HG02973 (cell line): Measurements from ENCODE around the gene SPAAR.

Source experiments
- ATAC-seq: cut with Tn5 transposase; IDR thresholded peaks from one replicate; pipeline ENCODE4 v1.9.1; 2021; ENCODE audit warnings: moderate library complexity; ENCODE audit not compliant: unreplicated experiment

SPAAR gene

DNA sequence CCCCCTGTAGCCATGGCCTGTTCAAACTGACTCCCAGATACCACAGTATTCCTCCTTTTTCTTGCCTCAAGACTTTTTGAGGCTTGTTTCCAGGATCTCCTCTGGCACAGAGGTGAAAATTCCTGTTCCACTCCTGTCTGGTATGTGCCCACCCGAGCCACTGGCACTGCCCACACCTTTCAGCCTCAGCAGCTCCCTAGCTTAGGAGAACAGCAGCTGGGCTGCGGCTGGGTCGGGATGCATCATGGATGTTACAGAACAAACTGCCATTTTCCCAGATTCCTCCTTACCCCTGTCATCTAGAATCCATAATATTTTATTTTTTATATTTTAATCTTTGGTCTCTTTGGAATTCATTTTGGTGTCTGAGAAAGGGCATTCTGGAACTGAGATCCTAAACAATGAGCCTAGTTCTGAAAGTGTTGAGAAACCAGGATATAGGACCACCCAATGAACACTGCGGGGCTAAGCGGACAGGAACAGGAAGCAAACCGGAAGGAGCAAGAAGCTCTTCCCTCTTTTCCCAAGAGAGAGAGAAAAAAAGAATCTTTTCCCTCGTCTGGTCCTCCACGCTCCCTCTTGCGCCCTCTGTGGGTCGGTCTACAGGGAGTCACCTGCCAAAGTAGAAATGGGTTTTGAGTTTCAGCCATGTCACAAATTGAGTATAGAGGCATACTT, 36.2 kb downstream of the SPAAR start:
- no peak for ATAC-seq

DNA sequence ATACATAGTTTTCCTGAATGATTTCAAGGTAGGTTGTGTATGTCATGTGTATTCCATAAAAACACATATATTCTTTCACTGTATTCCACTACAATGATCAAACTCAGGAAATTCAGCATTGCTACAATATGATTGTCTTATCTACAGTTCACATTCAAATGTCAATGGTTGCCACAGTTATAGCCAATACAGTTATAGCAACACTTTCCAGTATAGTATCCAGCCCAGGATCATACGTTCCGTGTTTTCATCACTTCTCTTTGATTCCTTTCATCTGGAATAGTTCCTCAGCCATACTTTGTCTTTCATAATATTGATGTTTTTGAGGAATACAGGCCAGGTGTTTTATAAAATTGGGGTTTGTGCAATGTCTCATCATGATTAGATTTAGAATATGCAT, 39.2 kb downstream of the SPAAR start:
- no peak for ATAC-seq

DNA sequence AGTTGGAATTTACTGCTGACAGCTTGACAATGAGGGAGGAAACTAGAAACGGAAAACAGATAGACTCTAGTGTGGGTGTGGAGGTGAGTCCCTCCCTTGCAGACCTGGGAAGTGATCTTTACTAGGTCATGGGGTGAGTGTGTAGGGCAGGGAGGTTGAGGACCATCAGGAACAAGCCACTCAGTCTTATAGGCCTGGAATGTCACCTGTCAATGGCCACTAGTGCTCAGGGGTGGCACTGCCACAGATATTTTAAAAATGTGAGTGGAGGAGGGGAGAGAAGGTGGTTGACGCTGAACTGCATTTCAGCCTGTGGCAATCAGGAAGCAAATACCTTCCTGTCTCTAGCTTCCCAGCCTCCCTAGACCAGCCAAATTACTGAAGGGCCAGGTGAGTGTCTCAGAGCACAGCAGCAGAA, 39.6 kb downstream of the SPAAR start:
- ATAC-seq = no peak

DNA sequence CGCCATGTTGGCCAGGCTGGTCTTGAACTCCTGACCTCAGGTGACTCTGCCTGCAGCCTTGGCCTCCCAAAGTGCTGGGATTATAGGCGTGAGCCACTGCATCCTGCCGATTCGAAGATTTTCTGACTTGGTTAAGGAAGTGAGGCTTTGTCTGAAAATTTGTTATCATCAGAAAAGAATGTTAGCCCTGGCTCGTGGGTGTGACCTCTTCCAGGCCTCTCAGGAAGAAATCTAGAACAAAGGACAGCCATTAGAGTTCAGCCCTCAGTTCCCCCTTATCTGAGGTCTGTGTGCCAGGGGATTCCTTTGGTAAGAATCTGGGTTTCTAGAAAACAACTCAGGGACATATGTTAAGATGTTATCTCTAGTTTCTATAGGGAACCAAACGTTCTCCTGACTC, 42.4 kb downstream of the SPAAR start:
- no peak for ATAC-seq

- ATAC-seq = no peak
These were observed 43.4 kb downstream of the SPAAR start for GRCh38 chr9:35952526-35953191.

DNA sequence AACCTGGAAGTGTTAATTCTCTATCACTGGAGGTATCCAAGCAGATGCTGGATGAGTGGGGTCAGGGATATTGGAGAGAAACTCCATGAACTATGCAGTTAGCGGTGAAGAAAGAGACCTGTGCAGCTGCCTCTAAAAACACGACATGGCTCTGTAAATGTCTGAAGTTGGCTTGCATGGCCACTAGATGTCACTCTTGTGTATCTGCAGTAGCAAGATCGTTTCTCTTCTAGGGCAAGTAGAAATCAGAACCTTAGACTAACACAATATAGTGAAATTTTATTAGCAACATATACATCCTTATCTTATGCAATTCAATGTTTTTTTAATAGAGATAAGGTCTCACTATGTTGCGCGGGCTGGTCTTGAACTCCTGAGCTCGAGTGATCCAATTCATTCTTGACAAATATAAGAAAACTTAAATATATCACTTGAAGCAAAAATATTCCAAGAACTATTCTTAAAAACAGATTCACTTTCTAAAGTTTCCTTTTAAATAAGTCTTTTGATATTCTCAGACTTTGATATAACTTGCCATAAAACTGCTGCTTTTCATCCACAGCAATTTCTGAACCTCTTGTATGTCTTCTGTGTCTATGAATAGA, 45.8 kb downstream of the SPAAR start:
- ATAC-seq = no peak

GRCh38 chr9:35956651-35957050, 47.4 kb downstream of the SPAAR start:
- no peak for ATAC-seq

GRCh38 chr9:35958104-35958837, 49.0 kb downstream of the SPAAR start, which contains the start of gene OR2S2:
OR2S2 (minus strand) TSS chr9:35958154; CDS start chr9:35958098, 56 bp downstream.
- no peak for ATAC-seq

- ATAC-seq = no peak
These were observed 50.9 kb downstream of the SPAAR start for GRCh38 chr9:35960039-35960655.
